Testis (tissue), 2 donors: ENCODE measurements around the gene SLC4A8.

Source experiments
- CTCF ChIP-seq, 3 experiments: fragments of 450-650 bp in 2 of 3; fragments of 200-600 bp in 1 of 3; sonication (generic) in 1 of 3; IDR thresholded peaks; one replicate each; pipeline ENCODE4 v1.5.1; 2016 to 2019; ENCODE audit warnings: antibody characterized with exemption in 3 of 3, mild to moderate bottlenecking in 2 of 3, moderate library complexity in 1 of 3
- POLR2A ChIP-seq: fragments of 450-650 bp; IDR thresholded peaks from one replicate; pipeline ENCODE4 v1.6.1; 2017; ENCODE audit warnings: antibody characterized with exemption, mild to moderate bottlenecking, moderate library complexity

DNA sequence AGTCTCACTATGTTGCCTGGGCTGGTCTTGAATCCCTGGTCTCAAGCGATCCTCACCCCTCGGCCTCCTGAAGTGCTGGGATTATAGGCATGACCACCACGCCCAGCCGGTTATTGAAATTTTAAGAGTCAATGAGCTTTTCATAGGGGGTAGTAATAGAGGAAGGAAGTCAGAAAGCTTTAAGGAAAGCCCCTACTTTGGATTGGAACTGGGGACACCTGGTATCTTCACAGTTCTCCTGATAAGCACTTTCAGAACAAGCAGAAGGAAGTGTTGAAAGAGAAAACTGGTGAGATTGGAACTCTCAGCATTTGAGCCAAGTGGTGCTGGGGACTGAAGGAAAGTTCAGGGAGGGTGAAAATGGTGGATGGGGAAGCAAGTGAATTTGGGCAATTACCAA is 5.1 kb downstream of the SLC4A8 start:
- TF ChIP-seq POLR2A (no peak), CTCF (IDR thresholded peaks at IDR 0.05) (no peak)
